Hepatocyte (in vitro differentiated cells): ENCODE results near the gene PVALEF. TPM values are rescaled to one million over a fixed set of nuclear protein-coding genes. Genes with fewer than 3 reads are reported as not detected.

ENCODE experiments used
- DNase-seq: peaks from one replicate; pipeline ENCODE4 v3.0.0-alpha.2; 2016; ENCODE audit warnings: low spot score
- H2AFZ ChIP-seq: fragments of 200-600 bp; sonication (generic); 2 replicates; pipeline ENCODE4 v1.6.0; 2016; ENCODE audit warnings: antibody characterized with exemption, mild to moderate bottlenecking
- H3K27ac ChIP-seq: fragments of 200-600 bp; sonication (generic); 2 replicates; pipeline ENCODE4 v1.5.1; 2016; ENCODE audit warnings: mild to moderate bottlenecking
- H3K27me3 ChIP-seq: fragments of 200-600 bp; sonication (generic); 2 replicates; pipeline ENCODE4 v1.6.1; 2016
- H3K36me3 ChIP-seq: fragments of 200-600 bp; sonication (generic); replicated peaks from 2 replicates; pipeline ENCODE4 v1.5.1; 2016; ENCODE audit warnings: low read depth; ENCODE audit not compliant: insufficient read depth
- H3K4me1 ChIP-seq: fragments of 200-600 bp; sonication (generic); 2 replicates; pipeline ENCODE4 v1.5.1; 2016; ENCODE audit warnings: mild to moderate bottlenecking, moderate library complexity; ENCODE audit not compliant: insufficient read depth
- H3K4me2 ChIP-seq: fragments of 200-600 bp; sonication (generic); 2 replicates; pipeline ENCODE4 v1.6.0; 2016
- H3K4me3 ChIP-seq: fragments of 200-600 bp; sonication (generic); 2 replicates; pipeline ENCODE4 v1.5.1; 2016; ENCODE audit warnings: mild to moderate bottlenecking
- H3K79me2 ChIP-seq: fragments of 200-600 bp; sonication (generic); 2 replicates; pipeline ENCODE4 v1.6.0; 2017; ENCODE audit warnings: mild to moderate bottlenecking
- H3K9me2 ChIP-seq: fragments of 200-600 bp; sonication (generic); replicated peaks from 2 replicates; pipeline ENCODE4 v1.6.0; 2017; ENCODE audit warnings: mild to moderate bottlenecking; ENCODE audit not compliant: insufficient read depth
- H3K9me3 ChIP-seq: fragments of 200-600 bp; sonication (generic); 2 replicates; pipeline ENCODE4 v1.5.1; 2016; ENCODE audit warnings: low read depth, mild to moderate bottlenecking
- H4K20me1 ChIP-seq: fragments of 200-600 bp; sonication (generic); 2 replicates; pipeline ENCODE4 v1.6.0; 2016; ENCODE audit warnings: mild to moderate bottlenecking; ENCODE audit not compliant: insufficient read depth, poor library complexity, severe bottlenecking
- EZH2 ChIP-seq: fragments of 200-600 bp; sonication (generic); IDR thresholded peaks from 2 replicates; pipeline ENCODE4 v1.6.1; 2016; ENCODE audit warnings: antibody characterized with exemption, mild to moderate bottlenecking, borderline replicate concordance
- EZH2phosphoT487 ChIP-seq: fragments of 200-600 bp; sonication (generic); IDR thresholded peaks from one replicate; pipeline ENCODE4 v1.6.1; 2018; ENCODE audit warnings: antibody characterized with exemption, mild to moderate bottlenecking, low read depth, moderate library complexity; ENCODE audit not compliant: unreplicated experiment, severe bottlenecking
- WGBS: methylation state at CpG from one replicate; pipeline ENCODE4 v1.1.6; 2016; ENCODE audit warnings: low lambda C conversion rate; ENCODE audit errors: missing lambda C conversion rate; 5-methylcytosine and 5-hydroxymethylcytosine counted together
- polyA plus RNA-seq: library from polyadenylated mRNA; unstranded; fragments of >200 nt; fragmentation: Nextera tagmentation; extraction: Ambion mirVana; gene quantifications from 2 replicates; pipeline ENCODE4 v1.2.1, GENCODE V29; 2016
- total RNA-seq: library from RNA; depleted of rRNA; stranded (reverse); fragments of >200 nt; gene quantifications from 2 replicates; pipeline ENCODE4 v1.2.3, GENCODE V29; 2014
- TF ChIP-seq, protein P1 (sequence below): fragments of 200-600 bp; sonication (generic); IDR thresholded peaks from 2 replicates; pipeline ENCODE4 v1.5.1; 2016; ENCODE audit warnings: antibody characterized with exemption, mild to moderate bottlenecking; ENCODE audit not compliant: poor library complexity

PVALEF gene
- total and polyA plus RNA-seq, 2 experiments from 2014 or later: 0.15 TPM; not detected in 1

DNA sequence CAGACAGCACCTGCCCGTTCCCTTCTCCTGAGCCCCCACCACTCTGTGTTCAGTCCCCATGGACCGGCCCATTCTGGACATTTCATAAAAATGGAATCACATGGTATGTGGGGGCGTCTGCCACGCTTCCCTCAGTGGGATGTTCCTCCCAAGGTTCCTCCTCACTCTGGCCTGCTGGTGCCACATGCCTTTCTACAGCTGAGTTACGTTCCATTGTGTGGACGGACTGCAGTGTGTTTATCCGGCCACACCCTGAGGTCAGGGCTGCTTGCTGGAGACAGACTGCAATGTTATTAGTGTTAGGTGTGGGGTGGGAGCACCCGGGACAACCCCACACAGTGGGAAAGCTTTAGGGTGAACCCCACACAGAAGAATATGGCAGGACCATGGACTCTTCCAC is 6.6 kb downstream of the PVALEF start:
- TF ChIP-seq EZH2 (no peak), EZH2phosphoT487 (no peak)
- TF ChIP-seq, protein P1, sequence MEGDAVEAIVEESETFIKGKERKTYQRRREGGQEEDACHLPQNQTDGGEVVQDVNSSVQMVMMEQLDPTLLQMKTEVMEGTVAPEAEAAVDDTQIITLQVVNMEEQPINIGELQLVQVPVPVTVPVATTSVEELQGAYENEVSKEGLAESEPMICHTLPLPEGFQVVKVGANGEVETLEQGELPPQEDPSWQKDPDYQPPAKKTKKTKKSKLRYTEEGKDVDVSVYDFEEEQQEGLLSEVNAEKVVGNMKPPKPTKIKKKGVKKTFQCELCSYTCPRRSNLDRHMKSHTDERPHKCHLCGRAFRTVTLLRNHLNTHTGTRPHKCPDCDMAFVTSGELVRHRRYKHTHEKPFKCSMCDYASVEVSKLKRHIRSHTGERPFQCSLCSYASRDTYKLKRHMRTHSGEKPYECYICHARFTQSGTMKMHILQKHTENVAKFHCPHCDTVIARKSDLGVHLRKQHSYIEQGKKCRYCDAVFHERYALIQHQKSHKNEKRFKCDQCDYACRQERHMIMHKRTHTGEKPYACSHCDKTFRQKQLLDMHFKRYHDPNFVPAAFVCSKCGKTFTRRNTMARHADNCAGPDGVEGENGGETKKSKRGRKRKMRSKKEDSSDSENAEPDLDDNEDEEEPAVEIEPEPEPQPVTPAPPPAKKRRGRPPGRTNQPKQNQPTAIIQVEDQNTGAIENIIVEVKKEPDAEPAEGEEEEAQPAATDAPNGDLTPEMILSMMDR: no peak
- Histone ChIP-seq H3K27ac (no peak overlapping the region), H3K4me3 (no peak overlapping the region), H3K4me2 (no peak overlapping the region), H4K20me1 (no peaks in the 10 kb centered on the region), H3K27me3 (no peaks in the 10 kb centered on the region), H3K79me2 (no peaks in the 10 kb centered on the region), H2AFZ (no peak overlapping the region), H3K9me2 (no peaks in the 10 kb centered on the region), H3K4me1 (no peaks in the 10 kb centered on the region), H3K36me3 (no peaks in the 10 kb centered on the region), H3K9me3 (no peaks in the 10 kb centered on the region)
- 82% methylated on average over 8 of the region's 8 CpGs for WGBS
- no peak for DNase-seq

DNA sequence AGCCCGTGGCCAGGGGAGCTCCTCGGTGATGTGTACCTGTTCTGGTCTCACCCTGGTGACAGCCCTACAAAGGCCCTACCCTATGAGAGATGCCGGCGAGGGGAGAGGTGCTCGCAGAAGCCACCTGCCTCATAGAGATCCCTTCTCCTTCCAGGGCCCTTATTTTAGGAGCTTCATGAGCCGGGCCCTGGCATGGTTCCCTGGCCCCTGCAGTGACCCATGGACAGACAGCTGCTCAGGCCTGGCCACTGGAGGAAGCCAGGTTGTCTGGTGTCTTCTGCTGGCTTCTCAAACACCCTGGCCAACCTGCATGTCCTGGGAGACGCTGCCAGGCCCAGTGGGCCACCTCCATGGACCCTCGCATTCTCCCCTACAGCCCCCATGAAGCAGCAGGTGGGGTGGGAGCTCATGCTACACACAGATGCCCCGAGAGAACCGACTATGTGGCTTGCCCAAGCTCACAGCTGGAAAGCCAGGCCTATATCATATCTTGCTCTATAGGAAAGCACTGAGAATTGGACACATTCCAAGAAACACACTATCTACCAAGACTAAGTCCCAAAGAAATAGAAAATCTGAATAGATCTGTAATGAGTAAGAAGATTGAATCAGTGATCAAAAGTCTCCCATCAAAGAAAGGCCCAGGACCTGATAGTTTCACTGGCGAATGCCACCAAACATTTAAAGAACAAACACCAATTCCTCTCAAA is 7.9 kb downstream of the PVALEF start:
- Histone ChIP-seq H3K79me2 (no peaks in the 10 kb centered on the region), H3K27me3 (no peaks in the 10 kb centered on the region), H2AFZ (no peak overlapping the region), H3K4me1 (no peaks in the 10 kb centered on the region), H3K36me3 (no peaks in the 10 kb centered on the region), H3K4me3 (no peak overlapping the region), H4K20me1 (no peaks in the 10 kb centered on the region), H3K9me2 (no peaks in the 10 kb centered on the region), H3K27ac (no peak overlapping the region), H3K4me2 (no peak overlapping the region), H3K9me3 (no peaks in the 10 kb centered on the region)
- 93% methylated on average over 11 of the region's 11 CpGs for WGBS
- TF ChIP-seq, protein P1: no peak
- no peak for TF ChIP-seq EZH2phosphoT487
- no peak for TF ChIP-seq EZH2
- DNase-seq: no peak

DNA sequence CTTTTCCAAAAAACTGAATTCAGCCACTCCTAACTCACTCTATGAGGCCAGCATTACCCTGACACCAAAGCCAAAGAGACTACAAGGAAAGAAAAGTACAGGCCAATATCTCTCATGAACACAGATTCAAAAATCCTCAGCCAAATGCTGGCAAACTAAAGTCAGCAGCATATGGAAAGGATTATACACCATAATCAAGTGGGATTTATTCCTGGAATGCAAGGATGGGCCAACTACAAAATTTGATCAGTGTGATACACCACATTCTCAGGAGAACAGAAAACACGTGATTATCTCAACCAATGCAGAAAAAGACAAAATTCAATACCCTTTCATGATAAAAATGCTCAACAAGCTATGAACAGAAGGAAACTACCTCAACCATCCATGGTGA is 8.5 kb downstream of the PVALEF start:
- Histone ChIP-seq H3K79me2 (no peaks in the 10 kb centered on the region), H3K4me1 (no peaks in the 10 kb centered on the region), H3K9me2 (no peaks in the 10 kb centered on the region), H3K36me3 (no peaks in the 10 kb centered on the region), H3K27me3 (no peaks in the 10 kb centered on the region), H4K20me1 (no peaks in the 10 kb centered on the region), H3K4me2 (no peak overlapping the region), H3K4me3 (no peak overlapping the region), H3K9me3 (no peaks in the 10 kb centered on the region), H2AFZ (no peak overlapping the region), H3K27ac (no peak overlapping the region)
- 69% methylated on average over 1 of the region's 1 CpG for WGBS
- DNase-seq: no peak
- TF ChIP-seq, protein P1: no peak
